IPS-18c (cell line): Measurements from ENCODE around the gene ARHGAP42.
"Not testable (repeated sequence)": the region's sequence is repeated elsewhere in the genome, so short reads cannot be mapped to it uniquely, and the experiment has no call there.

ENCODE experiments used
- H3K4me3 ChIP-seq: 2 replicates; pipeline ENCODE4 v1.7.0; 2013; ENCODE audit warnings: low read depth, mild to moderate bottlenecking, low read length, moderate library complexity; ENCODE audit not compliant: insufficient read depth
- H3K9me3 ChIP-seq: one replicate; pipeline ENCODE4 v1.6.1; 2013; ENCODE audit warnings: mild to moderate bottlenecking, low read length, moderate library complexity; ENCODE audit not compliant: control insufficient read depth, insufficient read depth

ARHGAP42 gene

DNA sequence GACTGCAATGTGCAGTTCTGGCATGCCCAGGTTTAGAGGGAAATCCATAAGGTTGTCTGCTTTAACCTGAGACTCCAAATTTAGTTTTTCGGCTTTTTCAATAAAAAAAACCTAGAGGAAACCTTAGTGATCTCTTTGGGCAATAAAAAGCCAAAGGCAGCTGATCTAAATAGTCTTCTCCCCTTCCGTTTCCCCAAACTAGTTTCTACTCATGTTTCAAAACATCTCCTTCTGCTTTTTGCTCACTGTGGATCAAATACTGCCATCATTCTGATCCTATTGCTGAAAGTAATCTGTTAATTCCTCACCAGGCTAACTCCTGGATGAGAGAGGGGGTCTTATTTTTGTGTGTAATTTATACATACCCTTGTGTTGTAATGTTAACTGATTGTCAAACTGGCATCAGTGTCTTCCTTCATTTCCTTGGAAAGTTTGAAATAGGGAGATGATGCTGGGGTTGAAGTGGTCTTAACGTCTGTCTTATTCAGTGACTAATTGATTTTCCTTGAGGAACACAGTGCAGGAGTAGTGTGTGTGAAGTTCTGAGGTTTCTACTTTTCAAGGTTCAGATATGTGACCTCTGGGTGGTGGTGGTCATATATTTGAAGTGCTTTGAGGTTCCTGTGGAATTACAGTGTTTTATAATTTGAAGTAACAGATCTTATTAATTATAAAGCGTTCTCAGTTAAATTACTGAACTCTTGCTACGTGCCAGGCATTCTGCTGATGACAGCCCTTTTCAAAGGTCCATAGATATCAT lies 55.0 kb downstream of the ARHGAP42 start:
- H3K4me3 ChIP-seq: no peak overlapping the region
- no peaks in the 10 kb centered on the region for H3K9me3 ChIP-seq

DNA sequence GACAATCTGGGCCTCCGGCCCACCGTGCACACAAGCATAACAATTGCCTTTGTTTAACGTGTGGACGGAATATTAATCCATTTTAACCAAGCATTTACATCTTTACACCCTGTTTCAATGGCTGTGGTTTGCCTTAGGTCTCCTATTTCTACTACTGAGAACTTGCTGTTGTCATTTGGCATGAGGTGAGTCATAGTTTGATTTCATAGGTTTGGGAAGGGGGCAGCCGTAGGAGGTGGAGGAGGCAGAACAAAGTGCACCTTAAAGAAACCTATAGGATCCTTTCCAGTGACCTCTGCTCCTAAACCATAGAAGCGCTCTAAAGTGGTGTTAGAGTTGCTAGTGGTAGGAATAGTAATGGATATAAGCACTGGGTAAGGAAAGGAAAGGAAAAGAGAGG lies 59.4 kb downstream of the ARHGAP42 start:
- H3K4me3 ChIP-seq: no peak overlapping the region
- H3K9me3 ChIP-seq: no peaks in the 10 kb centered on the region

DNA sequence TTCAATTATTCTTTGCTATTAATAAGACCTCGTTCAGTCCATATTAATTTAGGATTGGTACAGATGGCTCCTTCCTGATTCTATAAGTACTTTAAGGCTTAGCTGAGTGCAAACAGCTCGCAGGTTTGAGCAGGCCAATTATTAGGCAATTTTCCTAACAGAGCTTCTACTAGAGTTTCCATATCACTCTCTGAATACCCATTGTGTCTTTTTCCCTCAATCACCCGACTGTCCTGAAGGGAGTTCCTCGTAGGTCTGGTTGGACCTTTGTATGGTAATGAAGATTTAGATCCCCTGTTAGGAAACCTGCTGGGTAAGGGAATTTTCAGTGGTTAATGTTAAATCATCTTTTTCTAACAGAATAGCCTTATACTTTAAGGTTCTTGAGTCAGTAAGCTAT lies 61.1 kb downstream of the ARHGAP42 start:
- H3K4me3 ChIP-seq: no peak overlapping the region
- no peaks in the 10 kb centered on the region for H3K9me3 ChIP-seq

DNA sequence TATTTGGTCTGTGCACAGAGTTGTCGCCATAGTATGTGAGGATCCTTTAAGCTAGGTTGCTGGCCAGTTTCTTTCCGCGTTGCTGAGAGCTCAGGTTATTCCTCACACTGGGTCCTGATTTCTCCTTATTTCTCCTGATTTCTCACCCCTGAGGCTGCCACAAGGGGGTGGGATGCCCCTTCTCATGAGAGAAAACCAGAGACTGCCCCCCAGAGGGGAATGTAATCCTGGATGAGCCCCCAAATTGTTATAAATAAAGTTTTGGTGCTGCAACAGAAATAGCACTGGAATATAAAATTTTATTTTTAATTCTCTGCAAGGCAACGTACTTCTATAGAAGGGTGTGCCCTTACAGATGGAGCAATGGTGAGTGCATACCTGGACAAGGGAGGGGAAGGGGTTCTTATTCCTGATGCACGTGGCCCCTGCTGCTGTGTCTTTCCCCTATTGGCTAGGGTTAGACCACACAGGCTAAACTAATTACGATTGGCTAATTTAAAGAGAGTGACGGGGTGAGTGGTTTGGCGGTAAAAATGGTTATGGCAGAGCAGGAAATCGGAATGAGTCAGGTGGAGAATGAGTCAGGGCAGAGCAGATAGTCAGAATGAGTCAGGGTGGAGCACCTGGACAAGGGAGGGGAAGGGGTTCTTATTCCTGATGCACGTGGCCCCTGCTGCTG lies 62.9 kb downstream of the ARHGAP42 start:
- not testable (repeated sequence) for H3K9me3 ChIP-seq, H3K4me3 ChIP-seq

DNA sequence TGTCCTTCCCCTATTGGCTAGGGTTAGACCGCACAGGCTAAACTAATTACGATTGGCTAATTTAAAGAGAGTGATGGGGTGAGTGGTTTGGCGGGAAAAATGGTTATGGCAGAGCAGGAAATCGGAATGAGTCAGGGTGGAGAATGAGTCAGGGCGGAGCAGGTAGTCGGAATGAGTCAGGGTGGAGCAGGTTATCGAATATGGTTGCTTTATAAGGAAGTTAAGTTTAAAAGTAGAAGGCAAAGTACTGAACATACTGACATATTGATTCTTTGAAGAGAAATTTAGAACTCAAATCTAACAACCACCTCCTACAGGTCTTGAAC lies 63.4 kb downstream of the ARHGAP42 start:
- H3K4me3 ChIP-seq, H3K9me3 ChIP-seq: not testable (repeated sequence)

DNA sequence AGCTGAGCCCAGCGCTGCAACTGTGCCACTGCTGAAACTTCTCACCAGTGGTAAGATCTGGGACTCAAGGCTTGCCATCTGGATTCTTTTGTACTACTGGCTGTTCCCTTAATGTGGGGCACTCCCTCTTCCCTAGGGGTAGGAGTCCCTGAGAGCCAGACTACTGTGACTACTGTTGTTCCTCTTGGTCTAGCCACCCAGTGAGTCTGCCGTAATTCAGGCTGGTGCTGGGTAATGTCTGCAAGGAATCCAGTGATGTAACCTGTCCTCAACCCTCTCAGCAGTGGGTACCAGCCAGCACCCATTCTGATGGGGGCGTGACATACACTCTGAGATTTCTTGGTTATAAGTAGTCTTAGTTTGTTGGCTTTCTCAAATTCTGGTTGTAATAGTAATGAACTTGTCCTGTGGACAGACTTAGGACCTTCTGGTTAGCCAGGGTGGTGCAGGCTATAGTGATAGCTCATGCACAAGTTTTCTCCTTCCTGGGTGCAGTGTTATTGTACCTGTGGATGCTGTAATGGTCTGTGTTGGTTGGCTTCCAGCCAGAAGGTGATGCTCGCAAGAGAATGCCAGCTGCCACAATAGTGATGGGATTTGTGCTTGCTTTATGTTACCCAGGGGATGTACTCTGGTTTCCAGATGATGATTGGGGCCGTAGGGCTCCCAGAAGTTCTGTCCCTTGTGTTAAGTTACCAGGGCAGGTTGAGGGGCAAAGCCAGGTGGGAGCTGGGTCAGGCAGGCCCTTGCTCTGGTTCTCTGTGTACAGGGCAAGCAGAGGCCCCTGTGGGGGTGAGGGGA lies 65.5 kb downstream of the ARHGAP42 start:
- no peaks in the 10 kb centered on the region for H3K9me3 ChIP-seq
- H3K4me3 ChIP-seq: no peak overlapping the region

DNA sequence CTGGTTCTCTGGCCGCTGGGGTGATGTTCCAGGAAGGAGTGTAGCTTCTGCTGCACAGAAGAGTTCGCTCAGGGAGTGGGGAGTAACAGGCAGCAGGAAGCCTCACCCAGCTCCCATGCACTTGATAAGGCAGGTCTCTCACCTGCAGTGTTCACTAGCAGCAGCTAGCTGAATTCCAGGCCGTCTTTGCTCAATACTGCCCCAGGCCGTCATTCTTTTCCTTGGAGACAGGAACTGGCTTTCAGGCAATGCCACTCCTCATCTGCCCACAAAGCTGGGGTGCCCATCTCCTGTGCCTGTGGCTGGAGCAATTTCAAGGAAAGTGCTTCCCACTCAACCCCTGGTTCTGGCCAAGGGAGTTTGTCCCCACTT lies 66.1 kb downstream of the ARHGAP42 start:
- Histone ChIP-seq H3K4me3 (no peak overlapping the region), H3K9me3 (no peaks in the 10 kb centered on the region)

DNA sequence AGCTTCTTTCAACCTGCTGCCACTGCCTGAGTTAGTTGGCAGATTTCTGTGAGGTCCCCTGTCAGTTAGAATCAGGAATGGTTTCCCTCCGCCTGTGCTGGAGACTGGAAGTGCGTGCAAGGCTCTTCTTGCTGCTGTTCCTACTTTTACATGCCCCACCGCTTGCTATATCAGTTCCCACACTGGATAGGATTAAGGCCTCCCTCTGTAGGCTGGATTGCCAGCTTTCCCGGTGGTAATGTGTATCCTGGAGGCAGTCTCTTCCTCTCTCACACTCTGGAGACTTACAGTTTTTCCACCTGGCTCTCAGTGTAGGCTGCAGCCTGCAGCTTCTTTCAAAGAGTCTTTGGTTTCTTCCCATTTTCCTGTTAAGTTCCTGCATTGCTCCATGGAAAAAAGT lies 66.5 kb downstream of the ARHGAP42 start:
- H3K4me3 ChIP-seq: no peak overlapping the region
- no peaks in the 10 kb centered on the region for H3K9me3 ChIP-seq

DNA sequence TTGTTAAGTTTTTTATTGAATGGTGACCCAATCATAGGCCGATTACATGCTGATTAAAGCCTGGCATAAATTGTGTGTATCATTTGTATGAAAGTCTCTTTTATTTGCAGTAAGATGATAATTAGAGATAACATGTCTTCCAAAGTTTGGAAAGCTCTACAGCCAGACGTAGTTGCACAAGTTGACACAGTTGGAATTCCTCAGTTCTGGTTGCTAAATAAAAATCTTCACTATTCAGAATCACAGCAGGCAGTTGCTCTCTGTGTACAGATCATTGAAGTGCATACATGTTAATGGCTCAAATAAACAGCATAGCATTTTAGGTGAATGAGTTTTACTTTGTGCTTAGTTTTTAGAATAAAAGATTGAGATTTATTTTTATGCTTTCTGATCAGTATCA lies 69.5 kb downstream of the ARHGAP42 start:
- H3K9me3 ChIP-seq: no peaks in the 10 kb centered on the region
- no peak overlapping the region for H3K4me3 ChIP-seq

DNA sequence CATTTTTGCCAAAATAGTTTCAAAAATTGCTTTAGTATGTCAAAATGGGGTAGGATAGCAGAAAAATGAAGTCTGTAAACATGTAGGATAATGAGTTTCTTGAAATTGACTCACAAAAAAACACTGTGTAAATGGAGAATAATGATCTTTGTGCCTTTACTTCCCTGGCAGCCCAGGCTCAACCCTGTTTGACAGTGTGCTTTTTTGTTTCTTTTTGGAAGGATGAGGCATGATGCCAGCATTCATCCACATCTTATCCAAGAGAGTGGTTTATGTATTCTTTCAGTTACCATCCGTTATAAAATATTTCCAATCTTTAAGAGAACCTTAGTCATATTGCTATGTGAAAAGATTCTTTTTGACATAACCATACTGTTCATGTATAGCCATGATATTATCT lies 70.6 kb downstream of the ARHGAP42 start:
- Histone ChIP-seq H3K9me3 (no peaks in the 10 kb centered on the region), H3K4me3 (no peak overlapping the region)

DNA sequence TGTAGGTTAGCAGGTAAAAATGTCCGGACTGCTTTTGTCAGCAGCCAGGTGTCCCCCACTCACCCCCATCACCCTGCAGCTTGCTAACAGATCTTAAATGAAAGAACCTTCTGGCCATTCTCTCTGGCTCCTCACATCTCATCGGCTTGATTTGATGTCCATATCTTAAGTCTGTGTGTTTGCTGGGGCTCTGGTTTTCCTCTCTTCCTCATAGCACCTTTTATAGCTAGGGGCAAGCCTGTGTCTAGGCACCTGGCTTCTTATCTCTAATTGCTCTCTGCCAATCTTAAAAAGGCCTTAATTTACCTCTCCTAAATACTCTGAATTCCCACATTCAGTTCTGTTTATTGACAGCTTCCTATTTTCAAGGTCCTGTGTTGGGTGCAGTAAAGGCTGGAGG lies 72.0 kb downstream of the ARHGAP42 start:
- H3K9me3 ChIP-seq: no peaks in the 10 kb centered on the region

DNA sequence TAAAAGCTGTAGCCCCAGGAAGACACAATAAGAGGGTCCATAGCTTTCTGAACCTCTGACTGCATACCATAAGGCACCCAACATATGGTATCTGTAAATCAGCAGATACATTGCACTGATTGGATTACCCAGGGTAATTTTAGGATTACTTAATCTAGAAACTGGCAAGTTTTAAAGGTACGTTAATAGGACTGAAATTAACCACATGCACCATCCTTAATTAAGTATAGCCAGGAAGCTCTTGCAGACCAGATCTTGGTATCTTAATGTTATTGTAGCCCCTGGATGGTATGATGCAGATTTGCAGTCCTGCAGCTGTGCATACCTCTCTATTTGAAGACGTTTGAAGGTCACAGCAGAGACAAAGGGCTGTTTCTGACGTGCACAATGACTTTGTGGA lies 72.8 kb downstream of the ARHGAP42 start:
- no peak overlapping the region for H3K4me3 ChIP-seq

More for the DNA sequence above, 72.0 kb downstream of the ARHGAP42 start:
- no peak overlapping the region for H3K4me3 ChIP-seq

DNA sequence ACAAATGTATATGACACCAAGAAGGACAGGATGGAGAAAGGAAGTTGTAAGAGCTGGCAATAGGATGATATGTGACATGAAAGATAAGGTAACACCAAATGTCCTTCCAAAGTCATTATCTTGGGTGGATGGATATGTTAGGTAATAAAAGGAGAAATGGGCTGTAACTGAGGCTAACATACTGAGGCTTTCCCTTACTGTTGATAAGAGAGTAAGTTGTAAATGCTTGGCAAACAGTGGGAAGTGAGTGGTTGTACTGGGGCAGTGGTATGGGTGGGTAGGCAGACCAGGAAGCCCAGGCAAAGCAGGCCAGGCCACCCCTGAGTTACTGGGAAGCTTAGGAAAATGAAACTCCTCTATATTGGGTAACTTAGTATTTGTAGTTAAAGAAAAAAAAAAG lies 73.7 kb downstream of the ARHGAP42 start:
- no peaks in the 10 kb centered on the region for H3K9me3 ChIP-seq
- no peak overlapping the region for H3K4me3 ChIP-seq

More for the DNA sequence above, 72.8 kb downstream of the ARHGAP42 start:
- no peaks in the 10 kb centered on the region for H3K9me3 ChIP-seq

DNA sequence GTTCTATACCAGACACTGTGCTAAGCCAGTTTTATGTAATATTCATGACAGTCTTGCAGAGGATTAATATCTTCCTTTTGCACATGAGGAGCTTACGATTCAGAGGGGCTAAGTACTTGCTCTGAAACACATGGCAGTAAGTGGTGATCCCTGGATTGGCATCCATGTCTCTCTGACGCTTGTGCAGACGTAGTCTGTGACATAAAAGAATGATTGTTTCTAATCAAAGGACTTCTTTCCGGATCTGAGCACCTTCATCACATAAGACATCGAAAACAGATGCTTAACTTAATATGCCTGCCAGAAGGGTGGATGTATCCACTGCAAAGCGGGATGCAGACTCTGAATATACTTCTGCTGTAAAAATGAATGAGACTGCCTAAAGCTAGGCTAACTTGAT lies 74.8 kb downstream of the ARHGAP42 start:
- no peak overlapping the region for H3K4me3 ChIP-seq
- H3K9me3 ChIP-seq: no peaks in the 10 kb centered on the region

DNA sequence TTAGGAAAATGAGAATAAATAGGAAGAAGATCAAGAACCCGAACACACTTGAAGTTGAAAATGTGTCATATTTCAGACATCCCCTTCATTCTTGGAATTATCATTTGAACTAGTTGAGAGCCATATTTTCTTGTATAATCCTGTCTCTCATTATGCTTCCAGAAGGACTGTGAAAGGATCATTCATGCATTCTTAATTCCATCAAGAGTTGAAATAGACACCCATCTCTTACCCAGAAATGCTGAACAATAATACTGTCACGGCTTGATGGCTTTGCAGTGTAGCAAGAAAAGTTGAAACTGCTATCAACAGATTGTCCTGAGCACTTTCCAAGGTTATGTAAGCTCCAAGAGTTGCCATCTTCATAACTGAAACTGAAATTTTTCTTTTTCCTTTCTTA lies 79.7 kb downstream of the ARHGAP42 start:
- H3K4me3 ChIP-seq: no peak overlapping the region
- H3K9me3 ChIP-seq: no peaks in the 10 kb centered on the region

DNA sequence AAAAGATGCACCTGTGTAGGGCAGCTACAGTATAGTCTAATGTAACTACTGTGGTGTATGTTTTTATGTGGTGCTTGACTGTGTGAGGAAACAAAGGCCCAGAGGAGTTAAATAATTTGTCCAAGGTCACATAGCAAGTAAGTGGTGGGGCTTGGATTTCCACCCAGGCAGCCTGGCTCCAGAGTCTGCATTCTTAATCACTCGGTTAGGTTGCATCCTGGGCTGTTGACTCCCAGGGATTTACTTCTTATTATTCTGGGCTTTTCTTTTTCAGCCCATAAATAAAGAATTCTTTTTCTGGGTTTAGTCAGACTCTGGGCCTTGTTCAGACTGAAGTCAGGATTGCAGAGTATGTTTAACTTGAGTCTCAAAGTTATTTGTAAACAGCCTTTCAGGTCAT lies 82.1 kb downstream of the ARHGAP42 start:
- no peaks in the 10 kb centered on the region for H3K9me3 ChIP-seq
- H3K4me3 ChIP-seq: no peak overlapping the region

DNA sequence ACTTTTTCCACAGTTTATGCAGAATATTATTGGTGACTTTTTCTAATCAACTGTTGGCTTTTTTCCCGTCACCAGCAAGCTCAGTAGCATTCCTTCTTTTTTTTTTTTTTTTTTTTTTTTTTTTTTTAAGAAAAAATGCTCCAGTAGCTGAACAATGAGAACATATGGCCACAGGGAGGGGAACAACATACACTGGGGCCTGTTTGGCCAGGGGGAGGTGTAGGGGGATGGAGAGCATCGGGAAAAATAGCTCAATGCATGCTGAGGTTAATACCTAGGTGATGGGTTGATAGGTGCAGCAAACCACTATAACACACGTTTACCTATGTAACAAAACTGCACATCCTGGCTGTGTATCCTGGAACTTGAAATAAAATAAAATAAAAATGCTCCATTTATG lies 82.5 kb downstream of the ARHGAP42 start:
- H3K9me3 ChIP-seq: no peaks in the 10 kb centered on the region
- H3K4me3 ChIP-seq: no peak overlapping the region

DNA sequence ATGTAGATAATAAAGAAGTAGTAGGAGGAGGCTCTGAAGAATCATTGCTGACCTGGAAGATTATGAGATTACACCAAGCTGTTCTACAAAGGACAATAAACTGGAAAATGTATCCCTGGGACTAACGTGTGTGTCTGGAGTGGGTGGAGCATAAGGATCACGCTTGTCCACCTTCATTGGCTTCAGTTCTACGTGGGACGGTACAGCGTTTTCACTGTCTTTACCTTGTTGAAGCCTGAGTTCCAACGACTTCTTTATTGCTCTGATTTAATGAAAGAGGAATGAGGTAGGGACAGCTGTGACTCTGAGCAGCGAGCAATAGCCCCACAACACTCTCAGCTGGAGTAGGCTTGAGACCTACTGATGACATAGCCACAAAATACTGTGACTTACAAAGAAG lies 87.0 kb downstream of the ARHGAP42 start:
- Histone ChIP-seq H3K9me3 (no peaks in the 10 kb centered on the region), H3K4me3 (no peak overlapping the region)
